IMR-90 (cell line): ENCODE measurements around the gene SLC23A2. TPM values are rescaled to one million over a fixed set of nuclear protein-coding genes. Genes with fewer than 3 reads are reported as not detected.

Source experiments
- ATAC-seq: fragments of 200-7000 bp; cut with Tn5 transposase; 2 replicates; pipeline ENCODE4 v1.9.1; 2020; ENCODE audit warnings: low read depth, mild to moderate bottlenecking, moderate library complexity
- BruUV-seq: library from RNA; stranded (reverse); fragments of 400-500 nt; replicated peaks from 2 replicates; lab custom pipeline; 2021; lab: Mats Ljungman, UMichigan
- CTCF ChIA-PET: fragments of 300-600 bp; formaldehyde crosslinking; extraction: SDS; loops from one replicate; lab custom pipeline; 2021; ENCODE audit warnings: antibody characterized with exemption; lab: Yijun Ruan, JAX
- POLR2A ChIA-PET: fragments of 300-600 bp; sonication (Branson Sonifier 250); formaldehyde crosslinking; loops from one replicate; lab custom pipeline; 2022; ENCODE audit warnings: antibody characterized with exemption; ENCODE audit not compliant: unreplicated experiment; lab: Charles Lee
- DNase-seq: peaks from one replicate; pipeline ENCODE4 v3.0.0; 2013
- H2AFZ ChIP-seq: replicated peaks from 2 replicates; pipeline ENCODE3; 2013; ENCODE audit warnings: low read length, mild to moderate bottlenecking; ENCODE audit not compliant: poor library complexity
- H2AK5ac ChIP-seq: 2 replicates; pipeline ENCODE4 v1.6.1; 2013; ENCODE audit warnings: low read depth, low read length, inconsistent platforms
- H2AK9ac ChIP-seq: replicated peaks from 2 replicates; pipeline ENCODE3; 2013; ENCODE audit warnings: mild to moderate bottlenecking, low read depth, low read length, moderate library complexity; ENCODE audit not compliant: poor library complexity
- H2BK120ac ChIP-seq: 2 replicates; pipeline ENCODE4 v1.6.1; 2013; ENCODE audit warnings: low read depth, low read length, inconsistent platforms
- H2BK15ac ChIP-seq: 3 replicates; pipeline ENCODE4 v1.6.1; 2013; ENCODE audit warnings: low read depth, low read length, inconsistent platforms
- H2BK20ac ChIP-seq: 2 replicates; pipeline ENCODE4 v1.6.1; 2013; ENCODE audit warnings: low read depth, mild to moderate bottlenecking, inconsistent platforms, low read length, moderate library complexity
- H2BK5ac ChIP-seq: 2 replicates; pipeline ENCODE4 v1.6.1; 2013; ENCODE audit warnings: mild to moderate bottlenecking, low read depth, low read length, inconsistent platforms; ENCODE audit not compliant: poor library complexity, severe bottlenecking
- H3K14ac ChIP-seq: replicated peaks from 2 replicates; pipeline ENCODE4 v1.6.1; 2013; ENCODE audit warnings: low read depth, low read length, inconsistent platforms
- H3K18ac ChIP-seq: 2 replicates; pipeline ENCODE4 v1.6.1; 2013; ENCODE audit warnings: low read depth, low read length, control low read depth
- H3K23ac ChIP-seq: 2 replicates; pipeline ENCODE4 v1.6.1; 2013; ENCODE audit warnings: low read depth, low read length, inconsistent platforms
- H3K27ac ChIP-seq: 2 replicates; pipeline ENCODE4 v1.5.1; 2013; ENCODE audit warnings: mild to moderate bottlenecking, control low read depth, low read length; ENCODE audit not compliant: insufficient read depth
- H3K27me3 ChIP-seq: 2 replicates; pipeline ENCODE4 v1.6.1; 2013; ENCODE audit warnings: low read length; ENCODE audit not compliant: control insufficient read depth, insufficient read depth
- H3K36me3 ChIP-seq: 2 replicates; pipeline ENCODE4 v1.6.1; 2013; ENCODE audit warnings: low read length, mixed read lengths; ENCODE audit not compliant: control insufficient read depth, insufficient read depth
- H3K4ac ChIP-seq: 2 replicates; pipeline ENCODE4 v1.6.1; 2013; ENCODE audit warnings: low read depth, low read length, inconsistent platforms
- H3K4me1 ChIP-seq: 2 replicates; pipeline ENCODE4 v1.6.1; 2013; ENCODE audit warnings: low read length, mixed read lengths; ENCODE audit not compliant: control insufficient read depth, insufficient read depth
- H3K4me2 ChIP-seq: 2 replicates; pipeline ENCODE4 v1.6.1; 2013; ENCODE audit warnings: low read depth, mild to moderate bottlenecking, control low read depth, low read length, moderate library complexity
- H3K4me3 ChIP-seq: 2 replicates; pipeline ENCODE4 v1.5.1; 2013; ENCODE audit warnings: low read depth, mild to moderate bottlenecking, control low read depth, low read length, moderate library complexity; ENCODE audit not compliant: insufficient read depth
- H3K56ac ChIP-seq: 2 replicates; pipeline ENCODE4 v1.6.1; 2013; ENCODE audit warnings: low read length, inconsistent platforms; ENCODE audit not compliant: insufficient read depth; ENCODE audit errors: extremely low read depth
- H3K79me1 ChIP-seq, 2 experiments: 2 replicates each; pipeline ENCODE4 v1.6.1; 2013; ENCODE audit warnings: low read length in 2 of 2, inconsistent platforms in 1 of 2, low read depth in 1 of 2
- H3K9ac ChIP-seq: 2 replicates; pipeline ENCODE4 v1.6.1; 2013; ENCODE audit warnings: low read depth, low read length, control low read depth
- H3K9me1 ChIP-seq: 2 replicates; pipeline ENCODE4 v1.6.1; 2013; ENCODE audit warnings: low read length, inconsistent platforms; ENCODE audit not compliant: insufficient read depth
- H3K9me3 ChIP-seq: 2 replicates; pipeline ENCODE4 v1.6.1; 2013; ENCODE audit warnings: low read length; ENCODE audit not compliant: control insufficient read depth, insufficient read depth
- H4K20me1 ChIP-seq: 2 replicates; pipeline ENCODE4 v1.6.1; 2013; ENCODE audit warnings: low read length, inconsistent platforms; ENCODE audit not compliant: insufficient read depth
- H4K5ac ChIP-seq: 2 replicates; pipeline ENCODE4 v1.6.1; 2013; ENCODE audit warnings: mild to moderate bottlenecking, low read depth, low read length, control low read depth
- H4K8ac ChIP-seq, 2 experiments: 2 replicates each; pipeline ENCODE4 v1.6.1; 2013; ENCODE audit warnings: low read depth in 2 of 2, low read length in 2 of 2, control low read depth in 1 of 2, inconsistent platforms in 1 of 2
- H4K91ac ChIP-seq: 2 replicates; pipeline ENCODE4 v1.6.1; 2013; ENCODE audit warnings: low read depth, low read length, inconsistent platforms; ENCODE audit not compliant: insufficient read depth
- BHLHE40 ChIP-seq: fragments of 150-350 bp; IDR thresholded peaks from 2 replicates; pipeline ENCODE4 v1.6.1; 2016; ENCODE audit warnings: mild to moderate bottlenecking, low read depth, low read length
- CHD1 ChIP-seq: IDR thresholded peaks from 2 replicates; pipeline ENCODE4 v1.6.1; 2012; ENCODE audit warnings: low read depth, low read length, improper control_type of control experiment
- RFX5 ChIP-seq: IDR thresholded peaks from 2 replicates; pipeline ENCODE4 v1.8.0; 2012; ENCODE audit warnings: low read depth, mild to moderate bottlenecking, low read length, moderate library complexity
- WGBS, 2 experiments: methylation state at CpG; one replicate each; pipeline versions ENCODE4 v1.1.5 to v1.1.7; 2013; ENCODE audit warnings: missing lambda C conversion rate in 2 of 2; ENCODE audit not compliant: insufficient read length in 1 of 2; ENCODE audit errors: extremely low coverage in 2 of 2; 5-methylcytosine and 5-hydroxymethylcytosine counted together
- dilution Hi-C: fragments of 300-500 bp; cut with HindIII; formaldehyde crosslinking; loops from one replicate; pipeline ENCODE4 v1.14.3; 2018; ENCODE audit warnings: low sequenced_read_pairs; ENCODE audit not compliant: unreplicated experiment
- in situ Hi-C: fragments of 300-500 bp; cut with MboI; formaldehyde crosslinking; loops from 3 replicates; pipeline ENCODE4 v1.14.3; 2019; ENCODE audit warnings: low sequenced_read_pairs, inconsistent platforms, mixed read lengths
- intact Hi-C: fragments of 100-400 bp; cut with micrococcal nuclease; formaldehyde crosslinking; loops from 2 replicates; pipeline ENCODE4 v1.10.0; 2022
- polyA plus RNA-seq, 3 experiments: library from polyadenylated mRNA; depleted of rRNA; stranded (reverse); fragments of >200 nt; gene quantifications; 2 replicates each; pipeline ENCODE4 v1.2.3, GENCODE V29; 2012; ENCODE audit warnings: low replicate concordance in 1 of 3
- total RNA-seq: library from RNA; depleted of rRNA; stranded (reverse); fragments of >200 nt; gene quantifications from 2 replicates; pipeline ENCODE4 v1.2.3, GENCODE V29; 2012

Gene SLC23A2
- total and polyA plus RNA-seq, 2 of the 4 experiments (the other 2 are of a cell fraction): 10.2 to 14.4 TPM

DNA sequence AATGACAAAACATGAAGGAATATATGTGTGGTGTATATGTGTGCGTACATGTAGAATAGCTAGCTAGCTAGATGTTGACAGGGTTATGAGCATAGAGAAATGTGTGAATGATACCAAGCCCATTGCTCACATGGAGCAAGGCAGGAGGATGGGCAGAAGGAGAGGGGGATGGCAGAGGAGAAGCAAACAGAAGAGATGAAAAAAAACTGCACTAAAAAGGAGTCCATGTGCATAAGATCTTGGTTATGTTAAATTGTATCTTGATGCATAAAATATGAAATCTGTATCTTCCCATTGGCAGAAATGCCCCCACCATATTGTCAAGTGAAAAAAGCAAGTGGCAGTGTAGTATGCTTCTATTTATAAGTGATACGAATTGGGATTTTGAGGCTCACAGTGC, 154.5 kb downstream of the SLC23A2 start:
- Histone ChIP-seq H3K4me3 (no peak overlapping the region), H3K23ac (no peak overlapping the region), H4K20me1 (no peaks in the 10 kb centered on the region), H3K4me1 (no peaks in the 10 kb centered on the region), H3K36me3 (peaks cover 1% of the 10 kb centered on the region; the same call in 1 of the 2 replicates), H3K4me2 (no peak overlapping the region), H3K9me3 (no peaks in the 10 kb centered on the region), H4K91ac (no peak overlapping the region), H2AFZ (no peak overlapping the region), H3K18ac (no peak overlapping the region), H4K5ac (no peak overlapping the region), H3K9me1 (no peaks in the 10 kb centered on the region), H2BK5ac (no peak overlapping the region), H2BK120ac (no peak overlapping the region), H3K79me1 (no peaks in the 10 kb centered on the region), H3K27me3 (no peaks in the 10 kb centered on the region), H3K4ac (no peak overlapping the region), H3K27ac (no peak overlapping the region), H2BK15ac (no peak overlapping the region), H2BK20ac (no peak overlapping the region), H3K14ac (no peak overlapping the region), H3K56ac (no peak overlapping the region), H2AK5ac (no peak overlapping the region), H3K9ac (no peak overlapping the region), H4K8ac (no peak overlapping the region), H2AK9ac (no peak overlapping the region)
- dilution Hi-C loops: no loop called here
- ChIA-PET POLR2A (no interaction called here), CTCF (no interaction called here)
- in situ Hi-C loops: no loop called here
- no TSS peak for BruUV-seq
- DNase-seq (no peak), ATAC-seq (no peak)
- WGBS, 2 experiments: 92% methylated on average over 2 of the region's 2 CpGs; no CpG with 5 or more reads in 1 of the 2 experiments
- intact Hi-C loops: no loop called here
- TF ChIP-seq RFX5 (no peak), BHLHE40 (no peak), CHD1 (no peak)
